SK-N-MC (cell line): ENCODE measurements around the gene ZYX.

ENCODE experiments used
- EZH2 ChIP-seq: fragments of 200-600 bp; sonication (generic); IDR thresholded peaks from one replicate; pipeline ENCODE4 v1.6.1; 2017; ENCODE audit warnings: antibody characterized with exemption
- POLR2AphosphoS5 ChIP-seq: IDR thresholded peaks from 2 replicates; pipeline ENCODE4 v1.6.1; 2012; ENCODE audit warnings: mild to moderate bottlenecking, low read depth, low read length, borderline replicate concordance

GRCh38 chr7:143367972-143368371, 13.2 kb upstream of the ZYX start:
- TF ChIP-seq EZH2 (no peak), POLR2AphosphoS5 (no peak)
